NCI-H524 (cell line): ENCODE measurements around the gene SMTNL1.

Experiments
- DNase-seq, 2 experiments: peaks; one replicate each; lab custom pipeline; 2025; lab: John Stamatoyannopoulos, UW

SMTNL1 gene

DNA sequence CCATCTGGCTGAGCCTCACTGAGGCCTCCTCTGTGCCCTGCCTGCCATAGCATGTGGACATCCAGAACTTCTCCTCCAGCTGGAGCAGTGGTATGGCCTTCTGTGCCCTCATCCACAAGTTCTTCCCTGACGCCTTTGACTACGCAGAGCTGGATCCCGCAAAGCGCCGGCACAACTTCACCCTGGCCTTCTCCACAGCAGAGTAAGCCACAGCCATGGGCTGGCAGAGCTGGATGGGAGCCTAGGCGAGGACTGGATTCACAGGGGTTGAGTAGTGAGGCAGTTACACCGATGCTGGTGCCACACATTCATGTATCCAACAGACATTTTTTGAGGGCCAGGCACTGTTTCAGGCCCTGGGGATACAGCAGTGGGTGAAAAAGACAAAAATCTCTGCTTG lies 9.1 kb downstream of the SMTNL1 start:
- no peak for DNase-seq

DNA sequence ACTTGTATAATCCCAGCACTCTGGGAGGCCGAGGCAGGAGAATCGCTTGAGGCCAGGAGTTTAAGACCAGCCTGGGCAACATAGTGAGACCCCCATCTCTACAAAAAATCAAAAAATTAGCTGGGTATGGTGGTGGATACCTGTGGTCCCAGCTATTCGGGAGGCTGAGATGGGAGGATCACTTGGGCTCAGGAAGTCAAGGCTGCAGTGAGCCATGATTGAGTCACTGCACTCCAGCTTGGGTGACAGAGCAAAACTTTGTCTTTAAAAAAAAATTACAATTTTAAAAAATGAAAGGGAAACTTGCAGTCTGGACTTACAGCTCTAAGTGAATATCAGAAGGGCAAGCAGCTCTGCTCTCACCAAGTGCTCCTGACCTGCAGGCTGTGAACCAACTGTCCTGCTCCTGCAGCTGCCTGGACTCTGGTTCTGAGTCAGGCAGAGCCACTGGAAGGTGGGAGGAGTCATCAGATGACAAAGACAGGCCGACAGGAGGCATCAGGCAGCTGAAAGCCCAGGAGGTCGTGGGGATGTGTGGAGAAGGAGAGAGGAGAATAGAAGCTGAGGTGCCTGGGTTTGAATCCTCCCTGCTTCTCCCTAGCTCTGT lies 9.6 kb downstream of the SMTNL1 start:
- peak in 1 of 2 experiments; percentile 16 for DNase-seq

DNA sequence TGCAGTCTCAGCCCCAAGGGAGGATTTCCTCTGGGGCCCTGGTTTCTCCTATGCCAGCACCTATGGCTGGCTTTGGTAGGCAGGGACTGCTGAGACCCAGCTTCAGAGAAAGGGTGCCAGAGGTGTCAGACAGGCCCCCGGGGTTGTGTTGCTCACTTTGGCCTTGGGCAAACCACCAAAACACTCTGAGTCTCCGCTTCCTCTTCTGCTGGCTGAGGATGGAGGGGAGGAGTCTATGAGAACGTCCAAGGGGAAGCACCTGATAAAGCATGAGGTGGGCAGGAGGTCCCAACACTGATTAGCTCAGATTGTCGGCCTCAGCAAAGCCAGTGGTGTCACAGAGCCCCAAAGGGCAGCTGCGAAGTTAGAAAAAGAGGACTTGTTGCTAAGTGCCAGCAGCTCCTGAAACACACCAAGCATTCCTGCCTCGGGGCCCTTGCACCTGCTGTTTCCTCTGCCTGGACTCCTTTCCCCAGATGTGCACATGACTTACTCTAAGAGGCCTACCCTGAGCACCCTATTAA lies 10.5 kb downstream of the SMTNL1 start:
- no peak for DNase-seq

DNA sequence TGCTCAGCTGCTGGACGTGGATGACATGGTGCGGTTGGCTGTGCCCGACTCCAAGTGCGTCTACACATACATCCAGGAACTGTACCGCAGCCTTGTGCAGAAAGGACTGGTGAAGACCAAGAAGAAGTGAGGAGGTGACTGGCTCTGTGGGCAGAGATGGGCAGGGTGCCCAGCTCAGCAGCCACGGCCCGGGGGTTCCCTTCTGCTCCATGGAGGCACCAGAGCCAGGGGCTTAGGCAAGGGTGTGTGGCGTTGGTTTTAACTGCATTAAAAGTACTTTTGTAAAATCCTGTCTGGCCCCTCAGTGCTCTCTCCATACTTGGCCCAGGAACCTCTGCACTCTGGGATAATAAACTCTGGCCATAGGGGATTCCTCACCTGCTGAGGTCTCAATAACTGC lies 12.6 kb downstream of the SMTNL1 start:
- no peak for DNase-seq

DNA sequence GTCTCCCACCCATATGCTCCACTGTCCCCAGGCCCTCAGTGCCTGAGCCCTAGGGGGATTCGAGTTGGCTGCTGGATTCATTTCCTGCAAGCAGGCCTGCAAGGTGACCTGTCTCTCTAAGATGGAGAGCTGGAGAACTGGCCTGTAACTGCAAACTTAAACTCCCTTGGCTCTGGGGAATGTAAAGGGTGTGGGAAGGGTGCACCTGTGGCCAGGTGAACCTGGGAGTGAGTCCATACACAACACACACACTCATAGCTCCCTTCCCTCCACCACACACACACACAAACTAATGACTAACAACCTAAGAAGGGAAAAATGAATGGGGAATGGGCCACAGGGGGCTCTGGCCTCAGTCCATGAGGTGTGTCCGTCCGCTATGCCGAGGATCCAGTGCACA lies 14.5 kb downstream of the SMTNL1 start:
- DNase-seq, result no peak

DNA sequence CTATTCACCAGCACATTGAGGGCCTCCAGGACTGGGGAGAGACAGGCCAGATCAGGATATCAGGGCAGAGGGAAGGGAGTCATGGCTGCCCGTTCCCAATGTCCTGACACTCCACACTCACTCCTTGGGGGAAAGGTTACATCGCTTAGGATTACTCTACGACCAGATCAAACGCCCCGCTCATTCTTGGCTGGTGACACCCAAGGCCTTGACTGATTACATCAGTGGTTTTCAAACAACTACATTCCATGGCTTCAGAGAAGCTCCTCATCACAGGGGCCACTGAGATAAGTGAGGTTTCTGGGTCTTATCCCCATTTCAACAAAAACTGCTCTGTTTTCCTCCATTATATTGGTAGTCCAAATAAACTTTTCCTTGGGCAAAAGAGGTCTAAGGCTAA lies 15.1 kb downstream of the SMTNL1 start:
- no peak for DNase-seq

DNA sequence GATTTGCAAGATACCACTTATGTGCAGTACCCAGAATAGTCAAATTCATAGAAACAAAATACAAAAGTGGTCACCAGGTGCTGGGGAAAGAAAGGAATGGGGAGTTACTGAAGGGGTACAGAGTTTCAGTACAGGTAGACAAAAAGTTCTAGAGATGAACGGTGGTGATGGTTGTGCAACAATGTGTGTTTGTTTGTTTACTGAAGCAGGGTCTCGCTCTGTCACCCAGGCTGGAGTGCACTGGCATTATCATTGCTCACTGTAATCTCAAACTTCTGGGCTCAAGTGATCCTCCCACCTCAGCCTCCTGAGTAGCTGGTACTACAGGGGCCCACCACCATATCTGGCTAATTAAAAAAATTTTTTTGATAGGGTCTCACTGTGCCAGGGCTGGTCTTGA lies 18.0 kb downstream of the SMTNL1 start:
- no peak for DNase-seq

DNA sequence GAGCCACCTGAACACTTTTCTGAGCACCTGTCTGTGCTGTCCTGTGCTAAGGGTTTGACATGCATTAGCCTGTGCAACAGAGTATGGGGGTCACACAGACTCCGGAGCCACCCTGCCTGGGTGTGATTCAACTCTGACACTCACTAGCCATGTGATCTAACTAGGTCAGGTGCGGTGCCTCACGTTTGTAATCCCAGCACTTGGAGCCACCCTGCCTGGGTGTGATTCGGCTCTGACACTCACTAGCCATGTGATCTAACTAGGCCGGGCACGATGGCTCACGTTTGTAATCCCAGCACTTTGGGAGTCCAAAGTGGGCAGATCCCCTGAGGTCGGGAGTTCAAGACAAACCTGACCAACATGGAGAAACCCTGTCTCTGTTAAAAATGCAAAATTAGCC lies 18.6 kb downstream of the SMTNL1 start:
- no peak for DNase-seq

DNA sequence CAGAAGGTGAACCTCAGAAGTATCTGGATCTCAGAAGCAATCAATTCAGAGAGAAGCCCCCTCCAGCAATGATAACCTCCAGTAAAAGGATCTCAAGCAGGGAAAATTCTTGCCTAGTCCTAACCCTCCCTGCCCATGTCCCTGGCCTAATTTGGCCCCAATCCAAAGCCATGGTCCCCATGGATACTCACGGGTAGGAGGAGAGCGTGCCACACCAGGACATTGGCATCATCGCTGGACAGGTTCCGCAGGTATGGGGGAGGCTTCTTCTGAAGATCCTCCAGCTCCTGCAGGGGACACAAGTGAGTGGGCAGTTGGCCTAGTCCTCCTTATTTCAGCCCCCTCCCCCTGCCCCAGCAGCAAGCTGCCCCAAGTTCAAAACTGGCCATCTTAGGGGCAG lies 22.8 kb downstream of the SMTNL1 start:
- no peak for DNase-seq

DNA sequence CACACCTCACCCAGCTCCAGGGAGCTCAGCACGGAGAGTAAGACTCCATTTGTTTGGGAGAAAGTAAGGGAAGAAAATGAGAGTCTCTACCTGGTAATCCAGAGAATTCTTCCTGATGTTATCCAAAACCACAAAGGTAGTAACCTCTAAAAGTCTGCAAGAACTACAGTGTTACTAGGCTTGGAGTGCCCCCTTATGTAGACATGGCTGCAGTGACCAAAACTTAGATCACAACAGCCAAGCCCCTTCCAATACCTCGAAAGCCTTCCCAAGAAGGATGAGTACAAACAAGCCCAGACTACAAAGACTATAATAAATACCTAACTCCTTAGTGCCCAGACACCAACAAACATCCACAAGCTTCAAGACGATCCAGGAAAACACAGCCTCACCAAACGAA lies 25.2 kb downstream of the SMTNL1 start:
- peak in 1 of 2 experiments; percentile 27 for DNase-seq

DNA sequence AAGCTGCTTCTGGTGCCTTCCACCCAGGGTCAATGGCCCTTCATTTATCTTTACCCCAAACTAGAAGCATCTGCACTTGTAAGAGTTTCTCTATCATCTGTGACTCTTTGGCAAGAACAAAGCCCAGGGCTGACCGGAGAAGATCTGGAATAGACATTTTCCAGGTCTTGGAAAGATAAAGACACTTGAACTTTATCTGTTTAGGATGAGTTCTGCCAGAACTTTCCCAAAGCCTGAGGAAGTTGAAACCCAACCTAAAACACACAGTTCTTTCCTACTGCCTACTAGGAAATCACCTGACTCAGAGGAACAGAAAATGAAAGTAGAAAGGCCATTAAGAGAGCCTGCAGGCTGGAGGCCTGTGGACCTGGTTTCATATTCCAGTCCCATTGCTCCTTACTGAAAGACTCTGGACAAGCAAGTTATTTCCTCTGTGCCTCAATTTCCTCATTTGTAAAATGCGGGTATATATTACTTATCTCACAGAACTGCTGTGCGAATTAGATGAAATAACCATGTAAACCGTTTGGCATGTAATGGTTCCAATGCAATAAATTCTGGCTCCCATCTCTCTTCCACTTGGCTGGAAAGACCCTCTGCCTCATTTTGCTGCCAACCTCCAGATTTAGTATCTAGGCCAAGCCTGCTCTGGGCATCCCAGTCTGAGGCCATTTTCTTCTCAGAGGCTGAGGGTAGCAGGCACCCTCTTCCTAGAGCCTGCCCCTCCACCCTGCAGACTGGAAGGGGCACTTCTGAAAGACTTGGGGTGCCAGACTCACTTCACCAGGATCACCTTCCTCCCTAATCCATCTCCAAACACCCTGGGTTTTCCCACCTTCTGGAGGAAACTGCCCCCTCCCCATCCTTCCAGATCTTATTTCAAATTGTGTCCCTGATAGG lies 28.9 kb downstream of the SMTNL1 start:
- DNase-seq, result no peak

DNA sequence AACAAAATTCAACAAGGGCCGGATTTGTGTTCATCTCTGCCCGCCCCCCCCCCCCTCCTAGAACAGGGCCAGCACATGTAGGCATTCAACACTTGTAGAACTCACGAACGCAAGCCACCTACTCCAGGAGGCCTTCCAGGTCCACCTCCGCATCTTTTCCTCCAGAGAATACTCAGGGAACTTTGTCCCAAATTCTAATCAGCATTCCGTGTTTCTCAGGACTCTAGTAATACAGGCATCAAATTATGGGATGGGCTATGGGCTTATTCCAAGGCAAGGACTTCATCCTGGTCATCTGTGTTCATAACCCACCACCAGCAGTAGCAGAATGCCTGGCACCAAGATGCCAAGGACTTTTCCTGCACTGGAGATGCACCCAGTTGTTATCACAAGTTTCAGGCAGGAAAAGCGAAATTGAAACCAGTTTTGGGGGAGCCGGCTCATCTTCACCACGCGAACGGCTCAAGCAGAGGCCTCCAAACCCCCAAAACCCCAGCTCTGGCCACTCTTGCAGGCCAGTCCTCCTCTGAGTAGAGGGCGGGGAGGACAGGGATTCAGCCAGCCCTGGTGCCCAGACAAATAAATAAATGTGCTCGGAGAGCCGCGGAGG lies 29.6 kb downstream of the SMTNL1 start:
- no peak for DNase-seq

DNA sequence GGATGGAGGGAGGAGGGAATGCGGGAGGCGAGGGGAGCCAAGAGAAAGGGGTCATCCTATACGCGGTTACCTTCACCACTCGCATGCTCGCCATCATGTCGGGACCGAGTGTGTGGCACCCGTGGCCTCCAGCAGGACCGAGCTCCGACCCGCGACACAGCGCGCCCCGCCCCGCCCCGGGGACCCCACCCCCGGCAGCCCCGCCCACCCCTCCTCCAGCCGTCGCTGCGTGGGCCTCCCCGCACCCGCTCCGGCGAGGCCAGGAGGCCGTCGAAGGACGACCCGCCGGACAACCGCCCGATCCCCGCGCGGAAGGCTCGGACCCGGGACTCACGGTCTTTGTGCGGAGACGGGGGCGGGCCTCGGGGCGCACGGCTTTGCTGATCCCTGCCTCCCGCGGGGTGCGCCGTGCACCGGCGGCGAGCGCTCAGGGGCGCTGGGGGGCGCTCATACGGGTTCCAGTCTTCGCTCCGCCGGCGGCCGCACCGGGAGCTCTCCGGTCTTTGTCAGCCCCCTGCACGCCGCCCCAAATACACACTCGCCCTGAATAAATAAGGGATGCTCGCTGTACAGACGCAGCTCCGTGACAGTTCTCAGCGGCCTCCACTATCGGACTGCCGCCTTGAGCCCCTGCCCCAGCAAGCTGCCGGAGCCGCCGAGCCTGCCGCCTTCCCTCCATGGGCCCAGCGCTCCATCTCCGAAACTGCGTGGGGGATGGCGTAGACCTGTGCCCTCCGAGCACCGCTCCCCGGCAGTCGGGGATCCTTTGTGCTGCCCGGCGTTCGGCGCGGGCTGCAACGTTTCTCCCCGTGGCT lies 30.3 kb downstream of the SMTNL1 start, which contains the start of gene UBE2L6:
UBE2L6 (minus strand) TSS at position 158 of the 815 bp plus-strand sequence; CDS start at position 97, 61 bp downstream.
- DNase-seq, result peak in 1 of 2 experiments; percentile 48

DNA sequence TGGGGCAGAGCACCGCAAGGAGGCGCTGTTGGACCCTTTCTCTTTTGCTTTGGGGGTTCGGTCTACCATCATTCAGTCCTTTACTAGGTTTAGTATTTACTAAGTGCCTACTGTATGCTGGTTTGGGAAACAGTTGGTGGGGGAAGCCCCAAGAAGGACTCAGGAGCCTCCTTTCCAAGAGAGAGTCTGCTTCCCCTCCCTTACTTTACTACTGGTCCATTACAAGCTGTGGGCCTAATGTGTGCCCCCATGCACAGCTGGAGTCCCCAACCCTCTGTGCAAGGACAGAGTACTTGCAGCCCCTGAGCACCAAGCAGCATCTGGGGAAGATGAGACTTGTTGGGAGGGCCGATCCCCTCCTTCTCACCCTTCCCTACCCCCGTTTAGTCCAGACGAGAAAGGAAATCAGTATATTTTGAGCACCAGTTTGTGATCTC lies 31.0 kb downstream of the SMTNL1 start:
- peak; percentile 11 to 73 for DNase-seq

DNA sequence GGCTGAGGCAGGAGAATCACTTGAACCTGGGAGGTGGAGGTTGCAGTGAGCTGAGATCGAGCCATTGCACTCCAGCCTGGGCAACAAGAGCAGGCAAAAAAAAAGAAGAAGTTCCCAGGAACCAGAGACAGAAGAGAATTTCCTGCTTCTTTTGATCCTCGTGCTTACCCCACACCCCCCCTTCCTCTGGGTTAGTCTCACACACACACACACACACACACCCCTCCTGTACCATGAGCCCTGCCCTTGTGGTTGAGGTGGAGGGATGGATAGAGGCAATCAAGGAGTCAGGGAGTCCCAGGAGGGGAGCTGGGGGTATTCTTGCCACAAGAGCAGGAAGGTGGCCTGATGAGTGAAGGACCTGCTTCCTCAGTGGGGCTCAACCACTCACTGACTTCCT lies 34.2 kb downstream of the SMTNL1 start:
- no peak for DNase-seq

DNA sequence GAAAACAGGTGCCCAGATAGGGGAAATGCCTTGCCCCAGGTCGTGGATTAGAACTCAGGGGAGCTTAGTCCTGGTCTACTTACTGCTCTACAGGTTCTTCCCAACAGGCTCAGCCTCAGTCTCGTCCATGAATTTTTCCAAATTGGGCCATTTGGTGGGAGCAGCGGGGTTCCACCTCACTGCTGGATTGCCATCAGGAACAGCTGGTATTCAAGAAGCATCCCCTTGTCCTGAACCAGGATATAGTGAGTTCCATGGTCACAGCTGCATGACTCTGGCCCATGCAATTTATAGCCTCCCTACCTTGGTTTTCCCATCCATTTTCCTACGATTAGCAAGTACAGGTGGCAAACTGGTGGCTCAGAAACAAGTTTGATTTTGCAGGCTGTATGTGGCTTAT lies 36.7 kb downstream of the SMTNL1 start:
- no peak for DNase-seq

DNA sequence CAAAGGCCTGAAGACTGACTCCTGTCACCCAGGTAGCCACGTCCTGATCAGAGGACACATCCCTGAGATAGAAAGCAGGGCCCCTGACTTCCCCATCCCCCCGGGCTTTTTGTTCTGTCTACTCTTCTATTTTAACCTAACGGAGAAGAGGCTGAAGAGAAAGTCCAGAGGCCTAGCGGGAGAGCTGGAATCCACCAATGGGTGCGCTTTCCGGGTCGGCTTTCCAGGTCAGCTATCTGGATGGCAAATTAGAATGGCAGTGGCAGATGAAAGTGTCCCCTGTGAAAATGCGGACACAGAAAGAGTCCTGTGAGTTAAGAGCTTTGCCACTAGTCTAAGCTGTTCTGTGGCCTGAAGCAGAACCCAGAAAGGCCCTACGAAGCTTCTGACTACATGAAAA lies 46.9 kb downstream of the SMTNL1 start:
- DNase-seq, result no peak

DNA sequence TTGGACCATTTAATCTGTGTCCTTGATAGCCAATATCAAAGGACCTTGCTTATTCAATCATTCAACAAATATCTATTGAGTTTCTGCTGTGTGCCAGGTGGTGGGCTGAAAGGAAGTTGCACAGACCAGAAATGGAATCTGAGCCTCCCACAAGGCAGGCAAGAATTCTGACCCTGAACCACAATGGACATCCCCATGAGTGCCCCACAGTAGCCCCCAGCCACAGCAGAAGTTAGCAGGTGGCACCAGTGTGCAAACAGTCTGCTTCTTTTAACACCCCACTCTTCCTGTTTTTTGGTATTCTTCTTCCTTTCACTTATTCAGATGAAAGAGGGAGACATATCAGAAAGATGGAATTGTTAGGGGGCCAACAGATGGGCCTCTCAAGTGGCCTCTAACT lies 47.9 kb downstream of the SMTNL1 start:
- DNase-seq, result no peak

DNA sequence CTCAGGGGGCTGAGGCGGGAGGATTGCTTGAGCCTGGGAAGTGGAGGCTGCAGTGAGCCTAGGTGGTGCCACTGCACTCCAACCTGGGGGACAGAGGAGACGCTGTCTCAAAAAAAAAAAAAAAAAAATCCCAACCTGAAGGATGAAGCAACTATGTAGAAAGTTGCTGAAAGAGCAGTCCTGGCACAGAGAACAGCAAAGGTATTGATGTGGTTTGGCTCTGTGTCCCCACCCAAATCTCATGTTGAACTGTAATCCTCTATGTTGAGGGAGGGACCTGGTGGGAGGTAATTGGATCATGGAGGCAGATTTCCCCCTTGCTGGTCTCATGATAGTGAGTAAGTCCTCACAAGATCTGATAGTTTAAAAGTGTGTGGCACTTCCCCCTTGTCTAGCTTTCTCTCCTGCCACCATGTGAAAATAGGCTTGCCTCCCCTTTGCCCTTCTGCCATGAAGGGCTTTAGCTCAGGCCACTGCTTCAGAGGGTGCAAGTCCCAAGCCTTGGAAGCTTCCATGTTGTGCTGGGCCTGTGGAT lies 49.4 kb downstream of the SMTNL1 start:
- DNase-seq, result no peak

DNA sequence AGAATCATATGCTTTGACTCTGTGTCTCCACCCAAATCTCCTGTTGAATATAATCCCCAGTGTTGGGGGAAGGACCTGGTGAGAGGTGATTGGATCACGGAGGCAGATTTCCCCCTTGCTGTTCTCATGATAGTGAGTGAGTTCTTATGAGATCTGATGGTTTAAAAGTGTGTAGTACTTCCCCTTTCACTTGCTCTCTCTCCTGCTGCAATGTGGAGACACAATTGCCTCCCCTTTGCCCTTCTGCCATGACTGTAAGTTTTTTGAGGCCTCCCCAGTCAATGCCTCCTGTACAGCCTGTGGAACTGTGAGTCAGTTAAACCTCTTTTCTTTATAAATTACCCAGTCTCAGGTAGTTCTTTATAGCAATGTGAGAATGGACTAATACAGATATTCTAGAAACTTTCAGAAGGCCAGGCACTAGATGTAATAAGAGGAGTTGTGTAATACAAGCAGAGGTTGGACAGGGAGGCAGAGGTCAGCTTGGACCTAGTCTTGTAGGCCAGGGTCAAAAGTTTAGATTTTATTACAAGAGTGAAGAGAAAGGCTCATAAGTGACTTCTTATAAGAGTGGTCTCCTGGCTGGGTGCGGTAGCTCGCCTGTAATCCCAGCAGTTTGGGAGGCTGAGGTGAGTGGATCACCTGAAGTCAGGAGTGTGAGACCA lies 50.8 kb downstream of the SMTNL1 start:
- DNase-seq, result no peak

DNA sequence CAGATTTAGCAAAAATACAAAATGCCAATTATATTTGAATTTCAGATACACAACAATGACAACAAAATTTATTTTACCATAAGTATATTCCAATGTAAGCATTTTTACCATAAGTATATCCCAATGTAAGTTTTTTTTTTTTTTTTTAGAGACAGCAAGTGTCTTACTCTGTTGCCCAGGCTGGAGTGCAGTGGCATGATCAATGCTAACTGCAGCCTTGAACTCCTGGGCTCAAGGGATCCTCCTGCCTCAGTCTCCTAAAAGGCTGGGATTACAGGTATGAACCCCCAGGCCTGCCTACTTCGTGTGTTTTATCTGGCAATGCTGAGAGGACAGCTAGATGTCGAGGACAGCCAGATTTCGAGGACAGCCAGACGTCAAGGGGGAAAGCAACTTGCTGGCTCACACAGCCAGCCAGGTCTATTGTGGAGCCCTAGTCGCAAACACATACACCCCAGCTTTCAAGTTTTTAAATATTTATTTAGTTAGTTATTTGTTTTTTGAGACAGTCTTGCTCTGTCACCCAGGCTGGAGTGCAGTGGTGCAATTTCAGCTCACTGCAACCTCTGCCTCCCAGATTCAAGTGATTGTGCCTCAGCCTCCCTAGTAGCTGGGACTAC lies 59.0 kb downstream of the SMTNL1 start:
- no peak for DNase-seq
